Suprapubic skin (tissue), 3 donors: ENCODE measurements around the gene PRDX5.

Experiments
- CTCF ChIP-seq, 2 donors: fragments of 200-600 bp in 1 of 2; fragments of 450-650 bp in 1 of 2; sonication (generic) in 1 of 2; IDR thresholded peaks; one replicate each; pipeline ENCODE4 v1.5.1; 2016 to 2019; ENCODE audit warnings: antibody characterized with exemption in 2 of 2, mild to moderate bottlenecking in 1 of 2, moderate library complexity in 1 of 2
- POLR2A ChIP-seq, 2 donors: fragments of 450-650 bp; IDR thresholded peaks; one replicate each; pipeline ENCODE4 v1.6.1; 2017; ENCODE audit warnings: antibody characterized with exemption in 2 of 2, mild to moderate bottlenecking in 2 of 2, moderate library complexity in 2 of 2

DNA sequence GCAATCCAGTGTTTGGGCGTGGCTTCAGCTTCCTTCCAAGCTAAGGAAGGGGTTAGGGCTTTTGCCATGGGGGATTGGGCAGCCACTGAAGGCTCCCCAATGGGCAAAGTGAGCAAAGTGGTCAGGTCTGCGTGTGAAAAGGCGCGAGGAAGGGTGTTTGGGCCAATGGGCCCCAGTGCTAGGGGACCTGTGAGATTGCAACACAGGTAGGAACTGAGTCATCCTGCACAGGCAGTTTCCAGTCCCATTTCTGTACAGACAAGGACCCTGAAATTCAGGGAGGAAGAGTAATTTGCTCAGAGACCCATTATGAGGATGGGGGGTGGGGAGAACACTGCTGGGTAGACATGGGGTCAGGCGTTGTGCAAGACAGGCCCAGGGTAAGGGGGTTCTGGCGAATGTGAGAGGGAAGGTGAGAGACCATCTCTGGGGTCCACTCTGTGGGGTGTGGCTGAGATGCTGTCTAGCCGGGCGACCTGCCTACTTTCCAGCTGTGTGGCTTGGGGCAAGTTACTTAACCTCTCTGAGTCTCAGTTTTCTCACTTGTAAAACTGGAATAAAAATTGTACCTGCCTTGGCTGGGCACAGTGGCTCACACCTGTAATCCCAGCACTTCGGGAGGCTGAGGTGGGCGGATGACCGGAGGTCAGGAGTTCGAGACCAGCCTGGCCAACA lies 29.4 kb downstream of the PRDX5 start:
- TF ChIP-seq CTCF (IDR thresholded peaks at IDR 0.05) (no peak), POLR2A (IDR thresholded peaks at IDR 0.05) (no peak)
